GM20000 (cell line): ENCODE results near the gene PPHLN1.
A peak's percentile ranks its signal among the peaks of the same experiment; 100 is the strongest.

Experiments
- DNase-seq: peaks from one replicate; pipeline ENCODE4 v3.0.0; 2012; ENCODE audit warnings: low spot score
- TF ChIP-seq, protein P1 (sequence below): IDR thresholded peaks from 2 replicates; pipeline ENCODE4 v1.5.1; 2012; ENCODE audit warnings: mild to moderate bottlenecking, control low read depth; ENCODE audit errors: extremely low read depth, missing control alignments

The PPHLN1 gene

DNA sequence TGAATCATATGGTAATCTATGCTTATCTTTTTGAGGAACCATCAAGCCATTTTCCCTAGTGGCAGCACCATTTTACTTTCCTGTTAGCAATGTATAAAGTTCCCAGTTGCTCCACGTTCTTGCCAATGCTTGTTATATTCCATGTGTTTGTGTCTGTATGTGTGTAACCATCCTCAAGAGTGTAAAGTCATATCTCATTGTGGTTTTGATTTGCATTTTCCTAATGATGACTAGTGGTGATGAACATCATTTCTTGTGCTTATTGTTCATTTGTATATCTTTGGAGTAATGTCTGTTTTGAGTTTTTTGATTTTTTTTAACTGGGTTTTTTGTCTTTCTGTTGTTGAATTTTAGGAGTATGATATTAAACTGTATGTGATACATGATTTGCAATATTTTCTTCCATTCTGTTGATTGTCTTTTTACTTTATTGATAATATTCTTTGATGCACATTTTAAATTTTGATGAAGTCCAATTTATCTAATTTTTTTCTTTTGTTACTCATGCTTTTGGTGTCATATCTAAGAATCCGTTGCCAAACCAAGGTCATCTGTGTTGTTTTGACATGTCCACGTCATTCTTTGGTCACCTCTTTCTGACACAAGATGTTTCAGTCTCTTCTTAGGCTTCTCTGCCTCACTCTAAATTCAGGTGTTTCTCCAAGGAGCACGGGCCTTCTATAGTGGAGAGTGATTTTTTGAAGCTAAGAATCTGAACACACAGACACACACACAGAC, 36.1 kb downstream of the PPHLN1 start:
- no peak for DNase-seq
- TF ChIP-seq, protein P1, sequence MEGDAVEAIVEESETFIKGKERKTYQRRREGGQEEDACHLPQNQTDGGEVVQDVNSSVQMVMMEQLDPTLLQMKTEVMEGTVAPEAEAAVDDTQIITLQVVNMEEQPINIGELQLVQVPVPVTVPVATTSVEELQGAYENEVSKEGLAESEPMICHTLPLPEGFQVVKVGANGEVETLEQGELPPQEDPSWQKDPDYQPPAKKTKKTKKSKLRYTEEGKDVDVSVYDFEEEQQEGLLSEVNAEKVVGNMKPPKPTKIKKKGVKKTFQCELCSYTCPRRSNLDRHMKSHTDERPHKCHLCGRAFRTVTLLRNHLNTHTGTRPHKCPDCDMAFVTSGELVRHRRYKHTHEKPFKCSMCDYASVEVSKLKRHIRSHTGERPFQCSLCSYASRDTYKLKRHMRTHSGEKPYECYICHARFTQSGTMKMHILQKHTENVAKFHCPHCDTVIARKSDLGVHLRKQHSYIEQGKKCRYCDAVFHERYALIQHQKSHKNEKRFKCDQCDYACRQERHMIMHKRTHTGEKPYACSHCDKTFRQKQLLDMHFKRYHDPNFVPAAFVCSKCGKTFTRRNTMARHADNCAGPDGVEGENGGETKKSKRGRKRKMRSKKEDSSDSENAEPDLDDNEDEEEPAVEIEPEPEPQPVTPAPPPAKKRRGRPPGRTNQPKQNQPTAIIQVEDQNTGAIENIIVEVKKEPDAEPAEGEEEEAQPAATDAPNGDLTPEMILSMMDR, result no peak

GRCh38 chr12:42362647-42363260, 36.8 kb downstream of the PPHLN1 start:
- TF ChIP-seq, protein P1, result no peak
- DNase-seq, result no peak

DNA sequence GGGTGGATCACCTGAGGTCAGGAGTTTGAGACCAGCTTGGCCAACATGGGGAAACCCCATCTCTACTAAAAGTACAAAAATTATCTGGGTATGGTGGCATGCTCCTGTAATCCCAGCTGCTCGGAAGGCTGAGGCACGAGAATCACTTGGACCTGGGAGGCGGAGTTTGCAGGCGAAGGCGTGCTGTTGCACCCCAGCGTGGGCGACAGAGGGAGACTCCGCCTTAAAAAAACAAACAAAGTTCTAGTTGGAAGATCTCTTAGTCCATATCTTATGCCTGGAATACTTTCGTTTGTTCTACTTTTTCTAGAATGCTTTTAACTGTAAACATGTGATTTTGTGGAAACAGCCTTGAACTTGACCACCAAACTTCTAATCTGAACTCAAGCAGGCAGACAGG, 38.7 kb downstream of the PPHLN1 start:
- DNase-seq, result no peak
- TF ChIP-seq, protein P1, result no peak

DNA sequence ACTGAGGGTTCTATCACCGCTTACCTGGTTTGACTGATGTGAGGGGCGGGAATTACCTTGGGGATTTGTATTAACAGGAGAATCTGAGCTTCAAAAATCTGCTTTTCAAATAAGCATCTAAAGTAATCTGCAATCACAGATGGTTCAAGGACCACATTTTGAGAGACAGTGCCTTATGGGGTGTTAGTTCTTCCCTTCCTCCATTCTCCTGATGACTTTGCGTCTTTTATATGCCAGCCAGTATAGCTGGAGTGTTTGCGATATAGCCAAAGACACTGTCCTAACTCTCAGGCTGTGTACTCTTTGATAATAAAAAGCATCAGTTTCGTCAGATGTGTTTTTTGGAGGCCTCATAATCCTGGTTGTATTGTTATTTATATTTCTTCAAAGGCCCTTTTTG, 39.5 kb downstream of the PPHLN1 start:
- no peak for DNase-seq
- TF ChIP-seq, protein P1, result no peak

GRCh38 chr12:42370013-42370412, 44.0 kb downstream of the PPHLN1 start:
- DNase-seq, result no peak
- TF ChIP-seq, protein P1, result no peak

DNA sequence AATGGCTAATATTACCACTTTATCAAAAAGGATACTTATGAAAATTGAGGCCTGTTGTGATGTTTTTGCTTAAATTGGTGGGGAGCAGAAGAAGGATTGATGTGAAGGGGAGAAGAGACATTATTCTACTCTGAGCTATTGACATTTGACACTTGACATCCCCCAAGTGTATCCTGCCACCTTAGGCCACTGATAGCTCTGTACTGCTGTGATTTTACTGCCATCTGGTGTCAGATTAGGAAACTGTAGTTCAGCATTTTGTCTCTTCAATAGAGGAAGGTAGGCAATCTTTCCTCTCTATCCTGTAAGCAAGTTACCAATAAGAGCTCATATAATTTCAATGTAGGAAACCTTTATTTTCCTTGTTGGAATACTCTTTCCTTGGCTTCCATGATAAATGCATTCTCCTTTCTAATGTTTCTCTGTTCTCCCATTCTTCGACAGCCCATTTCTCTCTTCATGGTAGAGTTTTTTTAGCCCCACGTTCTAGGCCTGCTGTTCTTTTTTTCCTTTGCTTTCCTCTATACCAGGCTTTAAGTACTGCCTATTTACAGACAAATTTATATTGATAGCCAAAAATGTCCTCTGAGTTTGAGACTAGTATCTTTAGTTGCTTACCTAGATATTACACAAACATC, 46.3 kb downstream of the PPHLN1 start:
- TF ChIP-seq, protein P1, result peak; percentile 56
- DNase-seq, result peak; percentile 42

- no peak for DNase-seq
- TF ChIP-seq, protein P1, result no peak
These were observed 47.7 kb downstream of the PPHLN1 start for GRCh38 chr12:42373669-42374068.
